A549 (cell line): ENCODE results near the gene TESK2. TPM values are rescaled to one million over a fixed set of nuclear protein-coding genes. Genes with fewer than 3 reads are reported as not detected.

Experiments used
- ATAC-seq, 2 experiments: fragments of 200-7000 bp in 1 of 2; fragments of >200 bp in 1 of 2; cut with Nextera tagmentation in 1 of 2; cut with Tn5 transposase in 1 of 2; 3 replicates each; pipeline versions ENCODE4 v1.8.0 to v1.9.1; 2018 to 2020; ENCODE audit warnings: mild to moderate bottlenecking in 1 of 2, moderate library complexity in 1 of 2
- CTCF ChIA-PET: fragments of 300-600 bp; sonication (Branson Sonifier 250); formaldehyde crosslinking; extraction: SDS; loops from one replicate; lab custom pipeline; 2021; ENCODE audit warnings: antibody characterized with exemption, inconsistent platforms; lab: Yijun Ruan, JAX
- POLR2A ChIA-PET: fragments of 350-600 bp; formaldehyde crosslinking; extraction: SDS; loops from one replicate; lab custom pipeline; 2021; ENCODE audit warnings: antibody characterized with exemption, inconsistent platforms; lab: Yijun Ruan, JAX
- DNase-seq, 2 experiments: peaks; one replicate each; pipeline versions ENCODE4 v3.0.0 to v3.0.0-alpha.2; 2011 to 2016; ENCODE audit warnings: low read depth in 1 of 2, low spot score in 1 of 2
- FAIRE-seq: peaks from 2 replicates; lab custom pipeline; 2011; peaks lifted over from hg19 to GRCh38; lab: Jason Lieb, UNC
- H3K27ac ChIP-seq, 2 experiments: fragments of >200 bp; sonication (Bioruptor Twin); formaldehyde crosslinking; 3 replicates each; pipeline ENCODE4 v1.5.1; 2016 to 2017
- H3K4me1 ChIP-seq: fragments of >200 bp; sonication (Bioruptor Twin); formaldehyde crosslinking; 3 replicates; pipeline ENCODE4 v1.6.1; 2016
- H3K4me2 ChIP-seq: fragments of >200 bp; sonication (Bioruptor Twin); formaldehyde crosslinking; 3 replicates; pipeline ENCODE4 v1.6.1; 2016
- H3K4me3 ChIP-seq: fragments of >200 bp; sonication (Bioruptor Twin); formaldehyde crosslinking; 3 replicates; pipeline ENCODE4 v1.5.1; 2016
- H3K9me3 ChIP-seq: fragments of >200 bp; sonication (Bioruptor Twin); formaldehyde crosslinking; 3 replicates; pipeline ENCODE4 v1.6.1; 2016
- CBX8 ChIP-seq: fragments of 200-600 bp; sonication (generic); IDR thresholded peaks from 2 replicates; pipeline ENCODE4 v1.6.1; 2016
- CHD2 ChIP-seq: fragments of 150-350 bp; IDR thresholded peaks from 2 replicates; pipeline ENCODE4 v1.6.1; 2014; ENCODE audit warnings: low read length; ENCODE audit not compliant: partially characterized antibody
- CHD4 ChIP-seq: fragments of 200-600 bp; sonication (generic); IDR thresholded peaks from 2 replicates; pipeline ENCODE4 v1.6.1; 2016; ENCODE audit warnings: antibody characterized with exemption, mild to moderate bottlenecking, borderline replicate concordance
- EP300 ChIP-seq, 2 experiments: fragments of >200 bp; sonication (Bioruptor Twin); formaldehyde crosslinking; IDR thresholded peaks; 2 replicates in 1 of 2; 3 replicates in 1 of 2; pipeline ENCODE4 v1.6.1; 2016 to 2017
- FOSL2 ChIP-seq, 2 experiments: fragments of 450-650 bp in 1 of 2; fragments of >200 bp in 1 of 2; sonication (Bioruptor Twin) in 1 of 2; formaldehyde crosslinking; IDR thresholded peaks; 2 replicates each; pipeline versions ENCODE4 v1.5.0 to v1.6.1; 2016 to 2020; ENCODE audit warnings: mild to moderate bottlenecking in 1 of 2, moderate library complexity in 1 of 2
- HDAC2 ChIP-seq: fragments of 200-600 bp; sonication (generic); IDR thresholded peaks from 2 replicates; pipeline ENCODE4 v1.6.1; 2016
- HOXA7 ChIP-seq: fragments of 250-450 bp; sonication (Bioruptor Pico); IDR thresholded peaks from 2 replicates; pipeline ENCODE4 v1.5.0; 2020; ENCODE audit warnings: mild to moderate bottlenecking, moderate library complexity
- HOXB5 ChIP-seq: fragments of 250-450 bp; sonication (Bioruptor Pico); IDR thresholded peaks from 2 replicates; pipeline ENCODE4 v1.5.0; 2020; ENCODE audit warnings: mild to moderate bottlenecking, moderate library complexity
- KDM1A ChIP-seq: fragments of 200-600 bp; sonication (generic); IDR thresholded peaks from 2 replicates; pipeline ENCODE4 v1.6.1; 2016; ENCODE audit warnings: low read depth, mild to moderate bottlenecking
- POLR2AphosphoS2 ChIP-seq: conservative IDR thresholded peaks from 2 replicates; pipeline ENCODE4 v1.6.1; 2012; ENCODE audit warnings: low read length, improper control_type of control experiment, inconsistent platforms
- RAD21 ChIP-seq, 2 experiments: fragments of >200 bp in 1 of 2; sonication (Bioruptor Twin) in 1 of 2; formaldehyde crosslinking in 1 of 2; IDR thresholded peaks in 1 of 2; conservative IDR thresholded peaks in 1 of 2; 2 replicates in 1 of 2; 3 replicates in 1 of 2; pipeline ENCODE4 v1.6.1; 2012 to 2018; ENCODE audit warnings: inconsistent platforms in 1 of 2
- RARB ChIP-seq: fragments of 250-450 bp; sonication (Bioruptor Pico); IDR thresholded peaks from 2 replicates; pipeline ENCODE4 v1.8.0; 2021; ENCODE audit warnings: mild to moderate bottlenecking, moderate library complexity
- RCOR1 ChIP-seq: fragments of 150-350 bp; IDR thresholded peaks from 2 replicates; pipeline ENCODE4 v1.6.1; 2014; ENCODE audit warnings: antibody characterized with exemption, low read length, low read depth
- RFX5 ChIP-seq: fragments of 450-650 bp; IDR thresholded peaks from 2 replicates; pipeline ENCODE4 v1.7.1; 2014; ENCODE audit warnings: antibody characterized with exemption, mild to moderate bottlenecking, moderate library complexity
- SREBF2 ChIP-seq: fragments of 450-650 bp; IDR thresholded peaks from 2 replicates; pipeline ENCODE4 v1.6.1; 2014; ENCODE audit warnings: mild to moderate bottlenecking, moderate library complexity
- ZSCAN20 ChIP-seq: fragments of 250-450 bp; sonication (Bioruptor Pico); IDR thresholded peaks from 2 replicates; pipeline ENCODE4 v1.8.0; 2022; ENCODE audit warnings: mild to moderate bottlenecking, moderate library complexity
- WGBS: methylation state at CpG from one replicate; pipeline ENCODE4 v1.1.6; 2017; ENCODE audit errors: missing lambda C conversion rate; 5-methylcytosine and 5-hydroxymethylcytosine counted together
- polyA plus RNA-seq, 4 experiments: library from polyadenylated mRNA; depleted of rRNA in 3 of 4; stranded (reverse); fragments of >200 nt; fragmentation: RNase III in 1 of 4; extraction: RNeasy Plus Mini Kit Qiagen cat#74134 plus additional on column Dnase treatment in 1 of 4; gene quantifications; 2 replicates in 3 of 4; 3 replicates in 1 of 4; pipeline ENCODE4 v1.2.3, GENCODE V29; 2011 to 2017
- TF ChIP-seq, protein P1 (sequence below): fragments of 150-350 bp; IDR thresholded peaks from 2 replicates; pipeline ENCODE4 v1.6.1; 2014; ENCODE audit warnings: low read depth, mild to moderate bottlenecking, low read length
- TF ChIP-seq, protein P2 (sequence below): fragments of 200-600 bp; sonication (generic); IDR thresholded peaks from 2 replicates; pipeline ENCODE4 v1.6.1; 2016; ENCODE audit warnings: antibody characterized with exemption, mild to moderate bottlenecking, moderate library complexity
- TF ChIP-seq, protein P3 (sequence below): IDR thresholded peaks from 2 replicates; pipeline ENCODE4 v1.6.1; 2012; ENCODE audit warnings: low read depth, borderline replicate concordance
- TF ChIP-seq, protein P4 (sequence below): fragments of >200 bp; sonication (Bioruptor Twin); formaldehyde crosslinking; IDR thresholded peaks from 3 replicates; pipeline ENCODE4 v1.5.1; 2016

TESK2 gene
- polyA plus RNA-seq, 2 of the 4 experiments (the other 2 are of a cell fraction) = 0.22 to 0.48 TPM

DNA sequence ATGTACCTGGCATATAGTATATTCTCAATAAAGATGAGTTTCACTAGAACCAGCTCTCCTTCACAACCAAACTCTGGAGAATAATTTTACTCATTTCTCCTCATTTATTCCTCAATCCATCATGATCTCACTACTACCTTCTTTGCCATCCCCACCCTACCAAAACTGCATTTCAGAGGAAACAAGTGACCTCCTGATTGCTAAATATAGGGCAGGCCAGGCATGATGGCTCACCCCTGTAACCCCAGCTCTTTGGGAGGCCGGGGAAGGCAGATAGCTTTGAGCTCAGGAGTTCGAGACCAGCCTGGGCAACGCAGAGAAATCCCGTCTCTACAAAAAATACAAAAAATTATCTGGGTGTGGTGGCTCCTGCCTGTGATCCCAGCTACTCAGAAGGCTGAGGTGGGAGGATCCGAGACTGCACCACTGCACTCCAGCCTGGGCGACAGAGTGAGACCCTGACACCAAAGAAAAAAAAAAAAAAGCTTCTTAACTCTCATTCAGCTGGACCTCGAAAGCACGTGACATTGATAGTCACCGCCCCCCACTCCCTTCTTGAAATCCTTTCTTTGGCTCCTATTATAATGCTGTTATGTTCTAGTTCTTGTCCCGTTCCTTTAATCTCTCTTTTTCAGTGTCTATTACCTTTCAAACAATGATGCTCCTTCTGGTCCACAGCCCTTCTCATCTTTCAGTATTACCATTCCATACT, 2.1 kb downstream of the TESK2 start:
- Histone ChIP-seq H3K4me3 (no peak overlapping the region), H3K27ac (no peak overlapping the region), H3K9me3 (no peaks in the 10 kb centered on the region), H3K4me1 (no peaks in the 10 kb centered on the region; the same call in 2 of the 3 replicates), H3K4me2 (no peak overlapping the region)
- TF ChIP-seq RCOR1 (no peak), CHD4 (no peak), KDM1A (no peak), HDAC2 (no peak), CBX8 (no peak), EP300 (IDR thresholded peaks at IDR 0.05) (no peak), CHD2 (no peak)
- TF ChIP-seq, protein P1, sequence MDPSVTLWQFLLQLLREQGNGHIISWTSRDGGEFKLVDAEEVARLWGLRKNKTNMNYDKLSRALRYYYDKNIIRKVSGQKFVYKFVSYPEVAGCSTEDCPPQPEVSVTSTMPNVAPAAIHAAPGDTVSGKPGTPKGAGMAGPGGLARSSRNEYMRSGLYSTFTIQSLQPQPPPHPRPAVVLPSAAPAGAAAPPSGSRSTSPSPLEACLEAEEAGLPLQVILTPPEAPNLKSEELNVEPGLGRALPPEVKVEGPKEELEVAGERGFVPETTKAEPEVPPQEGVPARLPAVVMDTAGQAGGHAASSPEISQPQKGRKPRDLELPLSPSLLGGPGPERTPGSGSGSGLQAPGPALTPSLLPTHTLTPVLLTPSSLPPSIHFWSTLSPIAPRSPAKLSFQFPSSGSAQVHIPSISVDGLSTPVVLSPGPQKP = no peak
- no peak for DNase-seq
- 64% methylated on average over 10 of the region's 10 CpGs for WGBS
- no peak for ATAC-seq
- no peak for FAIRE-seq
- POLR2A ChIA-PET = interaction anchor here (0.6 kb wide), 1 partner anchor 86 kb away, joined by 3 read pairs; no protein-coding TSS in a partner anchor
- CTCF ChIA-PET = interaction anchor here (1.0 to 2.0 kb wide), 2 partner anchors 129 to 470 kb away, joined by 4 to 5 read pairs; no protein-coding TSS in a partner anchor

DNA sequence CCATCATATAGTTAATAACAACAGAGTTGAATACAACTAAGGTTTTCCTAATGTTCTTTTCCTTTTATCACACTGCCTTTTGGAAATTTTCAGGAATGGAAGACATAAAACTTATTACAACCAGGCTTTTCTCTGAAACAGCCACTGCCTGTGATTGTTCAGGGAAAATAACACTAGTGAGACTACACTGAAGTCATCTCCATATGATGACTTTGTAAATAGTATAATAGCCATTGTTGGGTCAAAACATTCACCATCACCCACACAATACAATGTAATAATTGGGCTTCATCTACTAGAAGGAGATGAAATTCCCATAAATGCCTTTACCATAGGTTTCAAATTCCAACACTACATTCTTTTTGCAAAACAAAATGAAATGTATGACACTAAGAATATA, 5.0 kb downstream of the TESK2 start:
- H3K4me1 ChIP-seq = no peaks in the 10 kb centered on the region
- H3K27ac ChIP-seq = no peak overlapping the region
- no peak overlapping the region for H3K4me2 ChIP-seq
- no peak for FAIRE-seq
- no peak overlapping the region for H3K4me3 ChIP-seq
- ChIA-PET CTCF (interaction anchor here (0.8 kb wide), 1 partner anchor 472 kb away, joined by 3 read pairs; no protein-coding TSS in a partner anchor), POLR2A (no interaction called here)
- TF ChIP-seq CHD2 (no peak), HOXB5 (CRISPR knock-in tag) (no peak), RFX5 (no peak), ZSCAN20 (CRISPR knock-in tag) (no peak), RARB (CRISPR knock-in tag) (no peak), SREBF2 (no peak), HOXA7 (CRISPR knock-in tag) (no peak), POLR2AphosphoS2 (no peak), FOSL2 (IDR thresholded peaks at IDR 0.05) (no peak), FOSL2 (CRISPR knock-in tag; IDR thresholded peaks at IDR 0.05) (no peak), RAD21 (conservative IDR thresholded peaks at IDR 0.05 in 1 of 2, IDR thresholded peaks at IDR 0.05 in 1 of 2) (no peak)
- TF ChIP-seq, protein P2, sequence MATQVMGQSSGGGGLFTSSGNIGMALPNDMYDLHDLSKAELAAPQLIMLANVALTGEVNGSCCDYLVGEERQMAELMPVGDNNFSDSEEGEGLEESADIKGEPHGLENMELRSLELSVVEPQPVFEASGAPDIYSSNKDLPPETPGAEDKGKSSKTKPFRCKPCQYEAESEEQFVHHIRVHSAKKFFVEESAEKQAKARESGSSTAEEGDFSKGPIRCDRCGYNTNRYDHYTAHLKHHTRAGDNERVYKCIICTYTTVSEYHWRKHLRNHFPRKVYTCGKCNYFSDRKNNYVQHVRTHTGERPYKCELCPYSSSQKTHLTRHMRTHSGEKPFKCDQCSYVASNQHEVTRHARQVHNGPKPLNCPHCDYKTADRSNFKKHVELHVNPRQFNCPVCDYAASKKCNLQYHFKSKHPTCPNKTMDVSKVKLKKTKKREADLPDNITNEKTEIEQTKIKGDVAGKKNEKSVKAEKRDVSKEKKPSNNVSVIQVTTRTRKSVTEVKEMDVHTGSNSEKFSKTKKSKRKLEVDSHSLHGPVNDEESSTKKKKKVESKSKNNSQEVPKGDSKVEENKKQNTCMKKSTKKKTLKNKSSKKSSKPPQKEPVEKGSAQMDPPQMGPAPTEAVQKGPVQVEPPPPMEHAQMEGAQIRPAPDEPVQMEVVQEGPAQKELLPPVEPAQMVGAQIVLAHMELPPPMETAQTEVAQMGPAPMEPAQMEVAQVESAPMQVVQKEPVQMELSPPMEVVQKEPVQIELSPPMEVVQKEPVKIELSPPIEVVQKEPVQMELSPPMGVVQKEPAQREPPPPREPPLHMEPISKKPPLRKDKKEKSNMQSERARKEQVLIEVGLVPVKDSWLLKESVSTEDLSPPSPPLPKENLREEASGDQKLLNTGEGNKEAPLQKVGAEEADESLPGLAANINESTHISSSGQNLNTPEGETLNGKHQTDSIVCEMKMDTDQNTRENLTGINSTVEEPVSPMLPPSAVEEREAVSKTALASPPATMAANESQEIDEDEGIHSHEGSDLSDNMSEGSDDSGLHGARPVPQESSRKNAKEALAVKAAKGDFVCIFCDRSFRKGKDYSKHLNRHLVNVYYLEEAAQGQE = no peak
- TF ChIP-seq, protein P3, sequence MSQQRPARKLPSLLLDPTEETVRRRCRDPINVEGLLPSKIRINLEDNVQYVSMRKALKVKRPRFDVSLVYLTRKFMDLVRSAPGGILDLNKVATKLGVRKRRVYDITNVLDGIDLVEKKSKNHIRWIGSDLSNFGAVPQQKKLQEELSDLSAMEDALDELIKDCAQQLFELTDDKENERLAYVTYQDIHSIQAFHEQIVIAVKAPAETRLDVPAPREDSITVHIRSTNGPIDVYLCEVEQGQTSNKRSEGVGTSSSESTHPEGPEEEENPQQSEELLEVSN = no peak
- TF ChIP-seq, protein P1 = no peak
- TF ChIP-seq, protein P4, sequence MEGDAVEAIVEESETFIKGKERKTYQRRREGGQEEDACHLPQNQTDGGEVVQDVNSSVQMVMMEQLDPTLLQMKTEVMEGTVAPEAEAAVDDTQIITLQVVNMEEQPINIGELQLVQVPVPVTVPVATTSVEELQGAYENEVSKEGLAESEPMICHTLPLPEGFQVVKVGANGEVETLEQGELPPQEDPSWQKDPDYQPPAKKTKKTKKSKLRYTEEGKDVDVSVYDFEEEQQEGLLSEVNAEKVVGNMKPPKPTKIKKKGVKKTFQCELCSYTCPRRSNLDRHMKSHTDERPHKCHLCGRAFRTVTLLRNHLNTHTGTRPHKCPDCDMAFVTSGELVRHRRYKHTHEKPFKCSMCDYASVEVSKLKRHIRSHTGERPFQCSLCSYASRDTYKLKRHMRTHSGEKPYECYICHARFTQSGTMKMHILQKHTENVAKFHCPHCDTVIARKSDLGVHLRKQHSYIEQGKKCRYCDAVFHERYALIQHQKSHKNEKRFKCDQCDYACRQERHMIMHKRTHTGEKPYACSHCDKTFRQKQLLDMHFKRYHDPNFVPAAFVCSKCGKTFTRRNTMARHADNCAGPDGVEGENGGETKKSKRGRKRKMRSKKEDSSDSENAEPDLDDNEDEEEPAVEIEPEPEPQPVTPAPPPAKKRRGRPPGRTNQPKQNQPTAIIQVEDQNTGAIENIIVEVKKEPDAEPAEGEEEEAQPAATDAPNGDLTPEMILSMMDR = no peak
- no peak for ATAC-seq
- DNase-seq = no peak
- H3K9me3 ChIP-seq = no peaks in the 10 kb centered on the region
